Astrocyte of the cerebellum (primary cell): ENCODE results near the gene GAS6.

Source experiments
- DNase-seq: peaks from one replicate; pipeline ENCODE4 v3.0.0-alpha.2; 2011; ENCODE audit warnings: low read depth
- H3K4me3 ChIP-seq: 2 replicates; pipeline ENCODE4 v1.5.1; 2011; ENCODE audit warnings: mild to moderate bottlenecking, low read depth, low read length, moderate library complexity
- CTCF ChIP-seq: IDR thresholded peaks from 2 replicates; pipeline ENCODE4 v1.5.1; 2012; ENCODE audit warnings: low read length, low read depth, moderate library complexity, mild to moderate bottlenecking; ENCODE audit errors: missing control alignments
- in situ Hi-C: cut with HindIII; loops from 2 replicates; pipeline ENCODE4 v1.10.0; 2017; ENCODE audit warnings: low sequenced_read_pairs

Gene GAS6

DNA sequence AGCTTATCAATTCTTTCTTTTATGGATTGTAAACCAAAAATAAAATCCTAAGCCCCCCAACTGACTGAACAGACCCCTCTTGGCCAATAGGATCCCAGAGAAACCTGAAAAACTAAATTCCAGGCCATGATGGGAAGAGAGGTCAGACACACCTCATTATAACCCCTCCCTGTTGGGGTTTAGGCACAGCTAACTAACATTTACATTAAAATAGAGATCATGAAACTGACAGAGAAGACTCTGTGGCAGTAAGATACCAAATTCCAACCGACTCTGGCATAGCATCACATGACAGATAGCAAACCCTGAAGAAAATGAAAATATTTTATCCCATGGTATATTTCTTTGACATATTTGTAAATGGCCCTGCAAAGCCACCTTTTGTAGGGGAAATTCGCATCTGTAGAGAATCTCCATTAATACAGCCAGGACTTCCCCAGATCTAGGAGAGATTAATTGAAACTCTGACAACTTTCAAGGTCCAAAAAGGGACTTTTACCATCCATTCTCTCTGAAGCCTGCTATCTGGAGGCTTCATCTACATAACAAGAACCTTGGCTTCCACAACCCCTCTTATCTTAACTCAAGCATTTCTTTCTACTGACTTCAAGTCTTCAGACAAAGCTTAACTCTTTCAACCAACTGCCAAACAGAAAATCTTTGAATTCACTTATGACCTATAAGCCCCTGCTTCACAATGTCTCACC, 27.1 kb upstream of the GAS6 start:
- no peak for TF ChIP-seq CTCF
- no peak for DNase-seq
- in situ Hi-C loops, result no loop called here
- H3K4me3 ChIP-seq, result no peak overlapping the region

DNA sequence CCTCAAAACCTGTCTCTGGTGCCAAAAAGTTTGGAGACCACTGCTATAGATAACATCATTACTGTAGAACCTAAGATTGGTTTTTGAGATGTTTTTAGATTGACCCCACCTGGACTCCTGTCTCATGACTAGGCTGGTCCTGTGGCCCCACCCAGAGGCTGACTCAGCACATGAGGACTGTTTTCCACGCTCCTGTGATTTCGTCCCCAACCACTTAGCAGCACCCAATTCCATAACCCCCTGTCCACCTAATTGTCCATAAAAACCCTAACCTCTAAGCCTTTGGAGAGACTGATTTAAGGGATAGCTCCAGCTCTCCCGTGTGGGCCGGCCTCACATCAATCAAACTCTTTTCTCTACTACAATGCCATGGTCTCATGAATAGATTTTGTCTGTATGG, 25.6 kb upstream of the GAS6 start:
- H3K4me3 ChIP-seq, result no peak overlapping the region
- no peak for TF ChIP-seq CTCF
- in situ Hi-C loops, result no loop called here
- no peak for DNase-seq

- TF ChIP-seq CTCF, result no peak
- in situ Hi-C loops, result no loop called here
- no peak overlapping the region for H3K4me3 ChIP-seq
- no peak for DNase-seq
These were observed 24.9 kb upstream of the GAS6 start for GRCh38 chr13:113888701-113889330.

- in situ Hi-C loops, result no loop called here
- no peak overlapping the region for H3K4me3 ChIP-seq
- TF ChIP-seq CTCF, result no peak
- peak; percentile 98 for DNase-seq
These were observed 23.9 kb upstream of the GAS6 start for GRCh38 chr13:113887700-113888201.

GRCh38 chr13:113886561-113887112, 22.8 kb upstream of the GAS6 start:
- in situ Hi-C loops, result no loop called here
- DNase-seq, result no peak
- H3K4me3 ChIP-seq, result no peak overlapping the region
- no peak for TF ChIP-seq CTCF

DNA sequence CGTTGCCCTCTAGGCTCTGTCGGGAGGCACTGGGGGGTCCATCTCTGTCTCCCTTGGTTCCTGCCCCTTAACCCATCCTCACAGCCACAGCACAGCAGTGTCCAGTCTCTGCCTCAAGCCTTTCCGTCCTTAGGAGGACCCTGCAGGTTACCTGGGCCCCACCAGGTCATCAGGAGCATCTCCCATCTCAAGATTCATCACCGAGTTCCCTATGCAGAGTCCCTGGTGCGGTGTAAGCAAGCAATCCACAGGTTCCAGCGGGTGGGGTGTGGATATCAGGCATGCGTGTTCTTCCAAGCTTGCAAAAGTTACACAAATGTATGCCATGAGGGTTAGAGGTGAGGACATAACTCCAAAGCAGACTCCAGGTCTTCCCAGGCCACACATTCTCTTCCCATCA, 20.9 kb upstream of the GAS6 start:
- H3K4me3 ChIP-seq, result no peak overlapping the region
- TF ChIP-seq CTCF, result no peak
- in situ Hi-C loops, result no loop called here
- no peak for DNase-seq
